ENCODE measurements around the gene EIF5B. TPM values are rescaled to one million over a fixed set of nuclear protein-coding genes. Genes with fewer than 3 reads are reported as not detected.

Gene EIF5B
- total RNA-seq, 1 experiment from 2014 or later: 63.1 TPM

DNA sequence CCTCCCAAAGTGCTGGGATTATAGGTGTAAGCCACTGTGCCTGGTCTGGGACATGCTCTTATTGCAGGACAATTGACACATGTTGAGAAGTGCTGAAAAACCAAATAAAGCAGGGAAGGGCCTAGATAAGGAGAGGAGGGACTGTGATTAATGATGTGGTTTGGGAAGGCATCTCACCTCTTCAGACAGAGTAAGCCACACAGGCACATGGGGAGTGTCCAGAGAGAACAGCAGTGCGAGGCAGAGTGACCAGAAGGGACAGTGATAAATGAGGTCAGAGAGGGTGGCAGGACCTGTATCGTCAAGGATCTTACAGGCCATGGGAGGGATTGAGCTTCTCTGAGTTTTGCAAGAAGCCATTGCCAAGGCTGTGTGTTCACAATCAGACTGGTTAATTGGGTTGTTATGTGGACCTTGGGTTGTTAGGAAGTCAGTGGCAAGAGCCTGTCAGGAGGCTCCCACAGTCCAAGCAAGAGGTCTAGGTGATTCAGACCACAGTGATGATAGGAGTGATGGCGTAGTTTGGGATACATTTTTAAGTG lies 58.5 kb downstream of the EIF5B start:
- Mint-ChIP-seq H3K36me3 (ENCODE audit: insufficient read depth, unreplicated experiment) (peaks cover 49% of the 10 kb centered on the region), H3K9me3 (ENCODE audit: low read depth, unreplicated experiment) (no peaks in the 10 kb centered on the region), H3K4me1 (ENCODE audit: low read depth, unreplicated experiment) (no peaks in the 10 kb centered on the region), H3K4me3 (ENCODE audit: low read depth, unreplicated experiment) (no peak overlapping the region), H3K27ac (ENCODE audit: unreplicated experiment) (peak overlapping the region; percentile 50), H3K27me3 (ENCODE audit: unreplicated experiment) (no peaks in the 10 kb centered on the region)
- BruUV-seq (replicated peaks): no TSS peak
- TF ChIP-seq, protein P1, sequence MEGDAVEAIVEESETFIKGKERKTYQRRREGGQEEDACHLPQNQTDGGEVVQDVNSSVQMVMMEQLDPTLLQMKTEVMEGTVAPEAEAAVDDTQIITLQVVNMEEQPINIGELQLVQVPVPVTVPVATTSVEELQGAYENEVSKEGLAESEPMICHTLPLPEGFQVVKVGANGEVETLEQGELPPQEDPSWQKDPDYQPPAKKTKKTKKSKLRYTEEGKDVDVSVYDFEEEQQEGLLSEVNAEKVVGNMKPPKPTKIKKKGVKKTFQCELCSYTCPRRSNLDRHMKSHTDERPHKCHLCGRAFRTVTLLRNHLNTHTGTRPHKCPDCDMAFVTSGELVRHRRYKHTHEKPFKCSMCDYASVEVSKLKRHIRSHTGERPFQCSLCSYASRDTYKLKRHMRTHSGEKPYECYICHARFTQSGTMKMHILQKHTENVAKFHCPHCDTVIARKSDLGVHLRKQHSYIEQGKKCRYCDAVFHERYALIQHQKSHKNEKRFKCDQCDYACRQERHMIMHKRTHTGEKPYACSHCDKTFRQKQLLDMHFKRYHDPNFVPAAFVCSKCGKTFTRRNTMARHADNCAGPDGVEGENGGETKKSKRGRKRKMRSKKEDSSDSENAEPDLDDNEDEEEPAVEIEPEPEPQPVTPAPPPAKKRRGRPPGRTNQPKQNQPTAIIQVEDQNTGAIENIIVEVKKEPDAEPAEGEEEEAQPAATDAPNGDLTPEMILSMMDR (IDR thresholded peaks at IDR 0.05; ENCODE audit: unreplicated experiment): no peak
- DNase-seq: no peak
- intact Hi-C loops (cut with micrococcal nuclease; ENCODE audit: unreplicated experiment): no loop called here
- CTCF ChIA-PET: no interaction called here

DNA sequence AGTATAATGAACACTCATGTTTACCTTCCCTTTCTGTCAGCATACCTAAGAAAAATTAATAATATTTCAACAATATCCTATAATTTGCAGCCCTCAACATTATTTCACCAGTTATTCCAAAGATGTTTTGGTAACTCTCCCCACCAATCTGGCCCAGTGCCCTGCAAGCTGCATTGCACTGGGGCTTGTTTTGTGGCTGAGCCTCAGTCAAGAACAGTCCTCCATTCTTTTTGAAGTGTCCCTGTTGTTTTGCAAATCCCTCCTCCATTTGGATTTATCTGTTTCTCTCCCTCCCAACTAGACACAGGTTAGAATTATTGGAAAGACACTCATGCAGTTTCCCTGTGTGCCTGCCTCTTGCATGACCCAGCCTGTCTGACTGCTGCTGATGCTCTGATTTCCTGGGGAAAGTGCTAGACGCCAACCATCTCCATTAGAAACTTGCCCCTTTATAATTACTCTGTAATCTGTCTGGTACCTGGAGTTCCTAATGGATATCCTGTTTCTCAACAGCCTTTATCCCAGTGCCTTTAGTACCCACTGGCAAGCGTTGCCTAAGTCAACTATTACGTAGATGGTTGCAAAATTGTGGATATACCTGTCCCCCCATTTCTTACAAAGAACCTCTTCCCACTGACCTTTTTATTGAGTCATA lies 60.2 kb downstream of the EIF5B start:
- intact Hi-C loops (cut with micrococcal nuclease; ENCODE audit: unreplicated experiment): no loop called here
- H3K4me3 Mint-ChIP-seq (ENCODE audit: low read depth, unreplicated experiment): no peak overlapping the region
- BruUV-seq (replicated peaks): no TSS peak
- no peak overlapping the region for H3K27ac Mint-ChIP-seq (ENCODE audit: unreplicated experiment)
- H3K9me3 Mint-ChIP-seq (ENCODE audit: low read depth, unreplicated experiment): no peaks in the 10 kb centered on the region
- H3K36me3 Mint-ChIP-seq (ENCODE audit: insufficient read depth, unreplicated experiment): peaks cover 56% of the 10 kb centered on the region
- H3K4me1 Mint-ChIP-seq (ENCODE audit: low read depth, unreplicated experiment): no peaks in the 10 kb centered on the region
- no peak for DNase-seq
- CTCF ChIA-PET: interaction anchor here (0.7 kb wide), 1 partner anchor 242 kb away, joined by 3 read pairs; no protein-coding TSS in a partner anchor
- H3K27me3 Mint-ChIP-seq (ENCODE audit: unreplicated experiment): no peaks in the 10 kb centered on the region
- TF ChIP-seq, protein P1 (IDR thresholded peaks at IDR 0.05; ENCODE audit: unreplicated experiment): no peak

DNA sequence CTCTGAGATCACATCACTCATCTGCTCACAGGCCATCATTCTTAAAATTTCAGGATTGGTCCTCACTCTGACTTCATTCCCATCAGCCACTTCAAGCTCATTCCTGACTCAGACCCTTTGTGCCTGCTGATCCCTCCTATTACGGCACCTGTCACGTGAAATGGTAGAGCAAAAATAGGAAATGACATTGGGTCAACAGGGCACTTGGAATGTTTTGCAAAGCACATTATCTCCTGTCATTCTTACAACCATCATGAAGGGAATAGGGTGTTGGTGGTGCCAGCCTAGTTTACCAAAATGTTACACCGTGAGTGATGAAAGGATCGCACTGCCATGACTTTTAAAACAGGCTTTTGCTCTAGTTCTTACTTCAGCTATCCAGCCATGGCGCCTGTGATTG lies 61.1 kb downstream of the EIF5B start:
- TF ChIP-seq, protein P1 (IDR thresholded peaks at IDR 0.05; ENCODE audit: unreplicated experiment): no peak
- BruUV-seq (replicated peaks): no TSS peak
- DNase-seq: no peak
- Mint-ChIP-seq H3K27me3 (ENCODE audit: unreplicated experiment) (no peaks in the 10 kb centered on the region), H3K9me3 (ENCODE audit: low read depth, unreplicated experiment) (no peaks in the 10 kb centered on the region), H3K4me3 (ENCODE audit: low read depth, unreplicated experiment) (no peak overlapping the region), H3K36me3 (ENCODE audit: insufficient read depth, unreplicated experiment) (peaks cover 65% of the 10 kb centered on the region), H3K4me1 (ENCODE audit: low read depth, unreplicated experiment) (no peaks in the 10 kb centered on the region), H3K27ac (ENCODE audit: unreplicated experiment) (peak overlapping the region; percentile 54)
- intact Hi-C loops (cut with micrococcal nuclease; ENCODE audit: unreplicated experiment): no loop called here
- CTCF ChIA-PET: interaction anchor here (0.7 kb wide), 1 partner anchor 243 kb away, joined by 3 read pairs; no protein-coding TSS in a partner anchor

GRCh38 chr2:99399063-99399462 lies 61.9 kb downstream of the EIF5B start:
- TF ChIP-seq, protein P1 (IDR thresholded peaks at IDR 0.05; ENCODE audit: unreplicated experiment): no peak
- DNase-seq: no peak
- Mint-ChIP-seq H3K4me3 (ENCODE audit: low read depth, unreplicated experiment) (no peak overlapping the region), H3K27ac (ENCODE audit: unreplicated experiment) (no peak overlapping the region), H3K27me3 (ENCODE audit: unreplicated experiment) (no peaks in the 10 kb centered on the region), H3K36me3 (ENCODE audit: insufficient read depth, unreplicated experiment) (peaks cover 65% of the 10 kb centered on the region), H3K9me3 (ENCODE audit: low read depth, unreplicated experiment) (no peaks in the 10 kb centered on the region), H3K4me1 (ENCODE audit: low read depth, unreplicated experiment) (no peaks in the 10 kb centered on the region)
- intact Hi-C loops (cut with micrococcal nuclease; ENCODE audit: unreplicated experiment): no loop called here
- BruUV-seq (replicated peaks): no TSS peak
- CTCF ChIA-PET: no interaction called here

All from Calu3 (cell line).